Body of pancreas (tissue), 4 donors: Measurements from ENCODE around the gene ACTL6B. TPM values are rescaled to one million over a fixed set of nuclear protein-coding genes. Genes with fewer than 3 reads are reported as not detected.

Experiments used
- ATAC-seq: fragments of 150-250 bp; one replicate; pipeline ENCODE4 v1.9.1; 2016
- DNase-seq, 4 donors: peaks; one replicate each; pipeline ENCODE4 v3.0.0-alpha.2; 2019
- H3K27ac ChIP-seq, 4 donors: fragments of 200-600 bp; sonication (generic); 1 replicate in 3 of 4; 2 replicates in 1 of 4; pipeline versions ENCODE4 v1.5.1 to v1.6.1; 2016 to 2019; ENCODE audit warnings: mild to moderate bottlenecking in 1 of 4, mixed read lengths in 1 of 4, moderate library complexity in 1 of 4
- H3K27me3 ChIP-seq, 2 donors: fragments of 200-600 bp; sonication (generic); one replicate each; pipeline ENCODE4 v1.6.0; 2016; ENCODE audit warnings: mild to moderate bottlenecking in 1 of 2
- H3K36me3 ChIP-seq, 2 donors: fragments of 200-600 bp; sonication (generic); replicated peaks in 1 of 2; 2 replicates each; pipeline ENCODE4 v1.5.1; 2016; ENCODE audit warnings: low read depth in 2 of 2; ENCODE audit not compliant: insufficient read depth in 1 of 2
- H3K4me1 ChIP-seq: fragments of 200-600 bp; sonication (generic); one replicate; pipeline ENCODE4 v1.6.0; 2016
- H3K4me3 ChIP-seq, 2 donors: fragments of 200-600 bp; sonication (generic); 1 replicate in 1 of 2; 2 replicates in 1 of 2; pipeline ENCODE4 v1.5.1; 2016 to 2019
- H3K9me3 ChIP-seq, 3 donors: fragments of 200-600 bp; sonication (generic); 1 replicate in 2 of 3; 2 replicates in 1 of 3; pipeline ENCODE4 v1.5.1; 2016
- POLR2A ChIP-seq, 3 donors: fragments of 450-650 bp; IDR thresholded peaks; one replicate each; pipeline ENCODE4 v1.6.1; 2016; ENCODE audit warnings: antibody characterized with exemption in 3 of 3, mild to moderate bottlenecking in 2 of 3
- WGBS, 2 donors: methylation state at CpG; one replicate each; pipeline ENCODE4 v1.1.5; 2017; 5-methylcytosine and 5-hydroxymethylcytosine counted together
- intact Hi-C: fragments of 100-400 bp; cut with DNase I; formaldehyde crosslinking; loops from one replicate; pipeline ENCODE4 v1.15.1; 2023
- total RNA-seq, 2 donors: library from RNA; depleted of rRNA; stranded (reverse); fragments of >200 nt; gene quantifications; one replicate each; pipeline ENCODE4 v1.1.0, GENCODE V29; 2016
- TF ChIP-seq, protein P1 (sequence below), 7 experiments: fragments of 450-650 bp in 4 of 7; fragments of 200-600 bp in 3 of 7; sonication (generic) in 3 of 7; IDR thresholded peaks; one replicate each; pipeline ENCODE4 v1.5.1; 2016 to 2019; ENCODE audit warnings: antibody characterized with exemption in 7 of 7

The ACTL6B gene
- total RNA-seq, 2 donors from 2014 or later, result 0.52 TPM; not detected in 1

DNA sequence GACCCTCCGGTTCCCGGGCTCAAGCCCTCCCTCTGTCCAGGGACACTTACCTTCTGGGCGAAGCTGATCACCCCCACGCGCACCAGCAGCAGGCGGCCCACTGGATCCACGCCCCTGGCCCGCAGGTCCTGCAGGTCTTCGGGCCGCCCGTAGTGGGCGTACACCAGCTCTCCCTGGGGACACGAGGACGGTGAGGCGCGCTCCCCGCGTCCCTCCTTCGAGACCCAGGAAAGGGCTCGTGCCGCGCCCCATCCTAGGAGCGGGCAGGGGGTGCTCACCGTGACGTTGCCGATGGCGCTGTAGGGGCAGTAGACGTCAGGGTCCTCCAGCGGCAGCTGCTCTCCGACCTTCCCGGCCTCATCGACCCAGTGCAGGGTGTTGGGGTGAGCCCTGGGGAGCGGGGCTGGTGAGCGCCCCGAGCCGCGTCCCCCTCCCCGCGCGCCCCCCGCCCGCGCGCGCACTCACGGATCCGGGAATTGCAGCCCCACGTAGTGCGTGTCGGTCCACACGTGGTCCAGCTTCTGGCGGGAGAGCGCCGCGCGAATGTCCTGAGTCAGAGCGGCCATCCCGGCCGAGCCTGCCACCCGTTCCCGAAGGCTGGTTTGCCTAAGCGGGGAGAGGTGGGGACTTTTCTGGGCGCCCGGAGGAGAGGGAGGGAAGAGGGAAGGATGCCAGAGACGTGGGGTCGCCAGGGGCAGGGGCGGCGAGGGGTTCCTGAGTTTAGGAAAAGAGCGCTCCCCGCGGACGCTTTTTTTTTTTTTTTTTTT, 23.1 kb downstream of the ACTL6B start:
- 18 to 25% methylated on average over 6 to 66 of the region's 72 CpGs for WGBS, 2 donors
- no peaks in the 10 kb centered on the region for H3K27me3 ChIP-seq
- intact Hi-C loops, result no loop called here
- TF ChIP-seq, protein P1, sequence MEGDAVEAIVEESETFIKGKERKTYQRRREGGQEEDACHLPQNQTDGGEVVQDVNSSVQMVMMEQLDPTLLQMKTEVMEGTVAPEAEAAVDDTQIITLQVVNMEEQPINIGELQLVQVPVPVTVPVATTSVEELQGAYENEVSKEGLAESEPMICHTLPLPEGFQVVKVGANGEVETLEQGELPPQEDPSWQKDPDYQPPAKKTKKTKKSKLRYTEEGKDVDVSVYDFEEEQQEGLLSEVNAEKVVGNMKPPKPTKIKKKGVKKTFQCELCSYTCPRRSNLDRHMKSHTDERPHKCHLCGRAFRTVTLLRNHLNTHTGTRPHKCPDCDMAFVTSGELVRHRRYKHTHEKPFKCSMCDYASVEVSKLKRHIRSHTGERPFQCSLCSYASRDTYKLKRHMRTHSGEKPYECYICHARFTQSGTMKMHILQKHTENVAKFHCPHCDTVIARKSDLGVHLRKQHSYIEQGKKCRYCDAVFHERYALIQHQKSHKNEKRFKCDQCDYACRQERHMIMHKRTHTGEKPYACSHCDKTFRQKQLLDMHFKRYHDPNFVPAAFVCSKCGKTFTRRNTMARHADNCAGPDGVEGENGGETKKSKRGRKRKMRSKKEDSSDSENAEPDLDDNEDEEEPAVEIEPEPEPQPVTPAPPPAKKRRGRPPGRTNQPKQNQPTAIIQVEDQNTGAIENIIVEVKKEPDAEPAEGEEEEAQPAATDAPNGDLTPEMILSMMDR (IDR thresholded peaks at IDR 0.05), result peak in 4 of 7 experiments; percentile 27 to 45 (median 36)
- no peak for TF ChIP-seq POLR2A (IDR thresholded peaks at IDR 0.05)
- H3K9me3 ChIP-seq, result no peaks in the 10 kb centered on the region
- DNase-seq (peak in 3 of 4 donors; percentile 38 to 61 (median 52)), ATAC-seq (peak; percentile 64)
- H3K27ac ChIP-seq, result no peak overlapping the region
- peaks cover 7% of the 10 kb centered on the region for H3K4me1 ChIP-seq
- no peak overlapping the region for H3K4me3 ChIP-seq
- H3K36me3 ChIP-seq, result no peaks in the 10 kb centered on the region

DNA sequence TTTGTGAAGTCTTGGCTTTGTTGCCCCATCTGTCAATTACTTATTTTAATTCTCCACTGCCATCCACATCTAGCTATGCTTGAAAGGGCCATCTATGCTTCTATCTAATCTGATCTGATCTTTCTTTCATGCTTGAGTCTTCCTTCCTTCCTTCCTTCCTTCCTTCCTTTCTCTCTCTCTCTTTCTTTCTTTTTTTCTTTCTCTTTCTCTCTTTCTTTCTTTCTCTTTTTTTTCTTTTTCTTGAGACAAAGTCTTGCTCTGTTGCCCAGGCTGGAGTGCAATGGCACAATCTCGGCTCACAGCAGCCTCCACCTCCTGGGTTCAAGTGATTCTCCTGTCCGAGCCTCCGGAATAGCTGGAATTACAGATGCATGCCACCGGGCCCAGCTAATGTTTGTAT, 26.2 kb downstream of the ACTL6B start:
- no peak for TF ChIP-seq POLR2A (IDR thresholded peaks at IDR 0.05)
- TF ChIP-seq, protein P1 (IDR thresholded peaks at IDR 0.05), result no peak
- Histone ChIP-seq H3K4me3 (no peak overlapping the region), H3K9me3 (no peaks in the 10 kb centered on the region), H3K27me3 (no peaks in the 10 kb centered on the region), H3K4me1 (peaks cover 10% of the 10 kb centered on the region), H3K36me3 (no peaks in the 10 kb centered on the region), H3K27ac (no peak overlapping the region)
- 89 to 91% methylated on average over 4 of the region's 4 CpGs for WGBS, 2 donors
- intact Hi-C loops, result no loop called here
- ATAC-seq (no peak), DNase-seq (no peak)

DNA sequence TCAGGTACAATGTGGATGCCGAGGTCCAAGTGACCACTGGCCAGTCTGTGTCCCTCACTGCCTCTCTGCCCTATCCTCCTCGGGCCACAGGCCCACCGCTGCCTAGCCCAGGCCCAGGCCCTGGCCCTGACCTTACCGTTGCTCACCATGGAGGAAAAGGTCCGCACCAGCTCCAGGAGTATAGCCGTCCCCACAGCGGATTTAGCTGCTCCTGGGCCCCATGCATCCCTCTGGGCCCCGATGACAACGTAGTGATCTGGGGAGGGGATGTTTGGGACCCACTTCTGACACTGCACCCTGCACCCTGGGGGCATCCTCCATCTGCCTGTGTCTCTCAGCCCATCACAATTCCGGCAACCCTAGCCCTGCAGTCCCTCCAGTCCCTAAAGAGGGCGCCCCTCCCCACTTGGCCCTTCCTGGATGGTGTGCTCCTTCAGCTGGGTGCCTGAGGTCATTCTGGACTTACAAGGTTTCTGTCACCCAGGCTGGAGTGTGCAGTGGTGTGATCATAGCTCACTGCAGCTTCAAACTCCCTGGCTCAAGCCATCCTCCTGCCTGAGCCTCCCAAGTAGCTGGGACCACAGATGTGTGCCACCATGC, 27.0 kb downstream of the ACTL6B start:
- no peaks in the 10 kb centered on the region for H3K36me3 ChIP-seq
- TF ChIP-seq POLR2A (IDR thresholded peaks at IDR 0.05), result no peak
- TF ChIP-seq, protein P1 (IDR thresholded peaks at IDR 0.05), result peak in 4 of 7 experiments; percentile 6 to 23 (median 19)
- DNase-seq (peak in 2 of 4 donors; percentile 35 to 42), ATAC-seq (no peak)
- WGBS, 2 donors, result 79 to 92% methylated on average over 5 to 6 of the region's 11 CpGs
- H3K9me3 ChIP-seq, result no peaks in the 10 kb centered on the region
- H3K27me3 ChIP-seq, result no peaks in the 10 kb centered on the region
- no peak overlapping the region for H3K4me3 ChIP-seq
- intact Hi-C loops, result no loop called here
- peaks cover 10% of the 10 kb centered on the region for H3K4me1 ChIP-seq
- H3K27ac ChIP-seq, result no peak overlapping the region

DNA sequence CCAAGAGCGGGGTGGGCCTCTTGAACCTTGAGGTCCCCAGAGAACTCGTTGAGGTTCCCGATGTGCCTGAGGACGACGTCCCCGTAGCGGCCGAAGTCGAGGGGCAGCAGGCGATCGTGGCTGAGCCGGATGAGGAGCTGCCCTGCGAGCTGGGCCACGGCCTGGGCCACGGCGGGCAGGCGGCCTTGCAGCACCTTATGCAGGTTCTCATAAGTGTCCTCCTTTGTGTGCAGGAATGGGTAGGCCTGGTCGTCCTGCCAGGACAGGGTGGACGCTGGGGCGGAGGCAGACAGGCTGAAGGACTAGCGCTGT, 29.1 kb downstream of the ACTL6B start:
- Histone ChIP-seq H3K27ac (no peak overlapping the region), H3K9me3 (no peaks in the 10 kb centered on the region), H3K4me3 (no peak overlapping the region), H3K27me3 (no peaks in the 10 kb centered on the region), H3K36me3 (no peaks in the 10 kb centered on the region), H3K4me1 (peaks cover 3% of the 10 kb centered on the region)
- no peak for DNase-seq
- ATAC-seq, result no peak
- TF ChIP-seq, protein P1 (IDR thresholded peaks at IDR 0.05), result no peak
- TF ChIP-seq POLR2A (IDR thresholded peaks at IDR 0.05), result no peak
- intact Hi-C loops, result no loop called here
- WGBS, 2 donors, result 85 to 96% methylated on average over 5 to 21 of the region's 21 CpGs
